Measurements from ENCODE around the gene GIT1.

The GIT1 gene

DNA sequence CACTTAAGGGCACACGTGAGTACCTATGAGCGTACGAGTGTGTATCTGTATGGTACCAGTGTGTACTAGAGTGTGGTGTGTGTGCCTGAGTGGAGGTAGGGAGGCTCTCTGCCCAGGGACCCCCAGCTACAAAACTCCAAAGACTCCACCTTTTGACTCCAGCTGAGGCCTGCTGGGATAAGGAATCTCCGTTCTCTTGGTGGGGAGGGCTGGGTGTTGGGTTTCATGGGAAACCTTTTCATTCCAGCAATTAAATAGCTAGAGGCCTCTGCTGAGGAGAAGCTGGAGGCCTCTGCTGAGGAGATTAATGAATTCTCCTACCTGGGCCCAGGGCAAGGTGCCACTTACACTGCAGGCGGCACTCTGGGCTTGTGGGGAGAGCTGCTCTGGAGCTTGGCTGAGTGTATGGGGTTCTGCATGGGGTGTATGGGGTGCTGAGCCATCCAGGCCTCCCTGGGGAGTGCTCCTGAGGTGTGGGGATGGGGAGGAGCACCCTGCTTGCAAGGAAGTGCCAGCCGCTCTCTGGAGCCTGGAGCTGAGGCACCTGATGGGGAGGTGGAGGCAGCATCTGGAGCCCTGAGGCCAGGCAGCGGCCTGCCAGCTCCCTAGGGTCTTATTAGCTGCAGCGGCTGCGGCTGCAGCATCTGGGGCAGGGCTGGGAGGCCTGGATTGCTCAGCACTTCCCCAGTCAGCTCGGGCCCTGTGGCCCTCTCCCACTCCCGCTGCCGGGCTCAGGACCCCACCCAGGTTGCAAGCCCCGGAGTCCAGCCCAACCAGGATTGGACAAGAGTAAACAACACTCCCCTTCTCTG lies 8.1 kb upstream of the GIT1 start:
- no peaks in the 10 kb centered on the region for H3K79me2 ChIP-seq (ENCODE audit: insufficient read depth, low read length)

DNA sequence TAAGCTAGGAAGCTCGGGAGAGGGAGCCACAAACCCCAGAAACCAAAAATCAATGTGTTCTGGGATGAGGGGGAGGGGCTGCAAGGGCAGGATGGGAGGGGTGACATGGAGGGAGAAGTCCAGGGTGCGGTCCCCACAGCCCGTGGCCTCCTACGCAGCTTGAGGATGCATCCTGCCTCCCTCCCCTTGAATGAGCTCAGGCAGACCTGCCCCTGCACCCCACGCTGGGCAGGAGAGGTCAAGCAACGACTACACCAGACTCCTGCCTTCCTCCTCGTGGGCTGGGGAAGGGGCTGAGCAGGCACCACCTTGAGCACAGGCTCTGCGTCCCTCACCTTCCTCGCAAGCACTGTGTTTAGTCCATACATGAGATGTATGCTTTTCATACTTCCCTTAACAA lies 7.4 kb upstream of the GIT1 start:
- no peaks in the 10 kb centered on the region for H3K27me3 ChIP-seq (ENCODE audit: low read length)
- TF ChIP-seq EZH2phosphoT487 (conservative IDR thresholded peaks at IDR 0.05; ENCODE audit: low read length), result no peak
- TF ChIP-seq, protein P1, sequence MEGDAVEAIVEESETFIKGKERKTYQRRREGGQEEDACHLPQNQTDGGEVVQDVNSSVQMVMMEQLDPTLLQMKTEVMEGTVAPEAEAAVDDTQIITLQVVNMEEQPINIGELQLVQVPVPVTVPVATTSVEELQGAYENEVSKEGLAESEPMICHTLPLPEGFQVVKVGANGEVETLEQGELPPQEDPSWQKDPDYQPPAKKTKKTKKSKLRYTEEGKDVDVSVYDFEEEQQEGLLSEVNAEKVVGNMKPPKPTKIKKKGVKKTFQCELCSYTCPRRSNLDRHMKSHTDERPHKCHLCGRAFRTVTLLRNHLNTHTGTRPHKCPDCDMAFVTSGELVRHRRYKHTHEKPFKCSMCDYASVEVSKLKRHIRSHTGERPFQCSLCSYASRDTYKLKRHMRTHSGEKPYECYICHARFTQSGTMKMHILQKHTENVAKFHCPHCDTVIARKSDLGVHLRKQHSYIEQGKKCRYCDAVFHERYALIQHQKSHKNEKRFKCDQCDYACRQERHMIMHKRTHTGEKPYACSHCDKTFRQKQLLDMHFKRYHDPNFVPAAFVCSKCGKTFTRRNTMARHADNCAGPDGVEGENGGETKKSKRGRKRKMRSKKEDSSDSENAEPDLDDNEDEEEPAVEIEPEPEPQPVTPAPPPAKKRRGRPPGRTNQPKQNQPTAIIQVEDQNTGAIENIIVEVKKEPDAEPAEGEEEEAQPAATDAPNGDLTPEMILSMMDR (IDR thresholded peaks at IDR 0.05; ENCODE audit: insufficient read depth, low read length, poor library complexity, severe bottlenecking), result no peak
- no peak overlapping the region for H3K9ac ChIP-seq (ENCODE audit: low read length)
- no peaks in the 10 kb centered on the region for H3K9me3 ChIP-seq (ENCODE audit: insufficient read depth, low read length)
- H3K4me2 ChIP-seq (ENCODE audit: low read depth, low read length, poor library complexity, severe bottlenecking), result no peak overlapping the region
- peaks cover 10% of the 10 kb centered on the region for H3F3A ChIP-seq (ENCODE audit: insufficient read depth)
- H2AFZ ChIP-seq (ENCODE audit: low read depth, low read length, severe bottlenecking), result no peak overlapping the region
- no peak overlapping the region for H3K27ac ChIP-seq (ENCODE audit: low read depth, low read length)
- H3K9me2 ChIP-seq (replicated peaks; ENCODE audit: insufficient read depth, low read length), result no peaks in the 10 kb centered on the region
- no peaks in the 10 kb centered on the region; the same call in 1 of the 2 replicates for H4K20me1 ChIP-seq (ENCODE audit: low read depth, low read length)
- H3K36me3 ChIP-seq (ENCODE audit: low read length), result no peaks in the 10 kb centered on the region
- no peaks in the 10 kb centered on the region for H3K79me2 ChIP-seq (ENCODE audit: insufficient read depth, low read length)
- no peak overlapping the region for H3K4me3 ChIP-seq (ENCODE audit: insufficient read depth, low read length, poor library complexity, severe bottlenecking)

More for the DNA sequence above, 8.1 kb upstream of the GIT1 start:
- Histone ChIP-seq H3K9ac (ENCODE audit: low read length) (no peak overlapping the region), H3F3A (ENCODE audit: insufficient read depth) (peaks cover 2% of the 10 kb centered on the region), H2AFZ (ENCODE audit: low read depth, low read length, severe bottlenecking) (no peak overlapping the region), H3K36me3 (ENCODE audit: low read length) (no peaks in the 10 kb centered on the region), H3K9me3 (ENCODE audit: insufficient read depth, low read length) (no peaks in the 10 kb centered on the region), H3K27me3 (ENCODE audit: low read length) (no peaks in the 10 kb centered on the region), H3K9me2 (replicated peaks; ENCODE audit: insufficient read depth, low read length) (no peaks in the 10 kb centered on the region), H3K4me3 (ENCODE audit: insufficient read depth, low read length, poor library complexity, severe bottlenecking) (no peak overlapping the region), H3K27ac (ENCODE audit: low read depth, low read length) (no peak overlapping the region), H3K4me2 (ENCODE audit: low read depth, low read length, poor library complexity, severe bottlenecking) (no peak overlapping the region), H4K20me1 (ENCODE audit: low read depth, low read length) (no peaks in the 10 kb centered on the region; the same call in 1 of the 2 replicates)
- TF ChIP-seq EZH2phosphoT487 (conservative IDR thresholded peaks at IDR 0.05; ENCODE audit: low read length), result no peak

DNA sequence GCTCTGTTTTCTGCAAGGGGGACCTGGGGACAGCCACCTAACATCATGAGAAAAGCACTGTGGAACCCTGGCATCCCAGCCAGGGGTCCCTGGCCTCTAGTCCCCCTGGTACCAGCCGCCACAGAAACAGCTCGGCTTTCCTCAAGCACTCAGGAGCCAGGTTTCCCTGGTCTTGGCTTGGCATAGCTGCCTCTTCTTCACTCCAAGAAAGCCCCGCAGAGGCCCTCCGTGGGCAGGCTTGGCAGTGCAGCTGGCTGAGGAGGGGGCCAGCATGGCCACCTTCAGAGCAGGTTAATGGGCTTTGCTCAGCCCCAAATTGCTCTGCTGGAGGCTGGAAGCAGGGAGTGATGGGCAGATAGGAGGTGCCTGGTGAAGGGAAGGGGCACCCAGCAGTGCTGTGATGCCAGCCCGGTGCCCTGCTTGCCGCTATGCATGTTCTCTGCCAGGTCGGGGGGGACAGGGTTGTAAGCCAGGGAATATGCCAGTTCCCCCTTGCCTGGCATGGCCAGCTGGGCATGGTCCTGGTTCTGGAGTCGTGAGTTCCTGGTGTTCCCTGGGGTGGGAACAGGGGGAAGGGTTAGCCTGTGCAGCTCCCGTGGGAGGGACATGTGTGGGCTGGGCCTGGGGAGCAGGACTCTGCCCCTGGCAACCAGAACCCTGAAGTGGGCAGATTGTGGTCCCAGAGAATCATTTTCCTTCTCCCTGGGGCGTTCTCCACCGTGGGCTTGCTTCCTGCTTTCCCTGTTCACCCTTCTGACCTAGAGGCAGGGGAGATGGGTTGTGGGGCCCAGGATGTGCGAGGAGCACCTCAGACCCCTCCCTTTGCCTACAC lies 6.7 kb upstream of the GIT1 start:
- Histone ChIP-seq H3K36me3 (ENCODE audit: low read length) (no peaks in the 10 kb centered on the region), H4K20me1 (ENCODE audit: low read depth, low read length) (no peaks in the 10 kb centered on the region; the same call in 1 of the 2 replicates), H3K27me3 (ENCODE audit: low read length) (no peaks in the 10 kb centered on the region), H3K27ac (ENCODE audit: low read depth, low read length) (no peak overlapping the region), H3K4me2 (ENCODE audit: low read depth, low read length, poor library complexity, severe bottlenecking) (no peak overlapping the region), H3K9me2 (replicated peaks; ENCODE audit: insufficient read depth, low read length) (no peaks in the 10 kb centered on the region), H3K79me2 (ENCODE audit: insufficient read depth, low read length) (no peaks in the 10 kb centered on the region), H2AFZ (ENCODE audit: low read depth, low read length, severe bottlenecking) (no peak overlapping the region), H3K4me3 (ENCODE audit: insufficient read depth, low read length, poor library complexity, severe bottlenecking) (no peak overlapping the region), H3K9ac (ENCODE audit: low read length) (no peak overlapping the region), H3K9me3 (ENCODE audit: insufficient read depth, low read length) (no peaks in the 10 kb centered on the region), H3F3A (ENCODE audit: insufficient read depth) (peaks cover 14% of the 10 kb centered on the region)
- TF ChIP-seq, protein P1 (IDR thresholded peaks at IDR 0.05; ENCODE audit: insufficient read depth, low read length, poor library complexity, severe bottlenecking), result no peak
- no peak for TF ChIP-seq EZH2phosphoT487 (conservative IDR thresholded peaks at IDR 0.05; ENCODE audit: low read length)
